K562 (cell line): Measurements from ENCODE around the gene MFSD11. TPM values are rescaled to one million over a fixed set of nuclear protein-coding genes. Genes with fewer than 3 reads are reported as not detected.

Experiments used
- CREB3 ChIP-seq: fragments of 450-650 bp; conservative IDR thresholded peaks from 2 replicates; pipeline ENCODE4 v1.6.1; 2016; ENCODE audit warnings: missing genetic modification characterization, low read depth, mild to moderate bottlenecking, missing compliant biosample characterization, moderate library complexity
- CTBP1 ChIP-seq: fragments of 450-650 bp; IDR thresholded peaks from 2 replicates; pipeline ENCODE4 v1.6.1; 2016; ENCODE audit warnings: borderline replicate concordance
- EP300 ChIP-seq: IDR thresholded peaks from 2 replicates; pipeline ENCODE4 v1.6.1; 2012; ENCODE audit warnings: low read length, improper control_type of control experiment
- EZH2 ChIP-seq: IDR thresholded peaks from 2 replicates; pipeline ENCODE4 v1.6.1; 2012; ENCODE audit warnings: low read depth, mild to moderate bottlenecking, inconsistent platforms, low read length, borderline replicate concordance
- FOXA3 ChIP-seq, 2 experiments: fragments of 450-650 bp in 1 of 2; sonication (generic) in 1 of 2; formaldehyde crosslinking; IDR thresholded peaks in 1 of 2; conservative IDR thresholded peaks in 1 of 2; 2 replicates each; pipeline versions ENCODE4 v1.4.0 to v1.8.0; 2020 to 2022; ENCODE audit warnings: mild to moderate bottlenecking in 2 of 2, missing genetic modification reagents in 1 of 2
- FOXJ3 ChIP-seq: sonication (generic); formaldehyde crosslinking; IDR thresholded peaks from 2 replicates; pipeline ENCODE4 v1.4.0; 2020; ENCODE audit warnings: mild to moderate bottlenecking, missing genetic modification reagents
- GATA2 ChIP-seq: sonication (generic); formaldehyde crosslinking; IDR thresholded peaks from 2 replicates; pipeline ENCODE4 v1.4.0; 2020; ENCODE audit warnings: mild to moderate bottlenecking, missing genetic modification reagents
- HDAC8 ChIP-seq: fragments of 450-650 bp; IDR thresholded peaks from 2 replicates; pipeline ENCODE4 v1.6.1; 2016; ENCODE audit warnings: mild to moderate bottlenecking, missing genetic modification characterization, moderate library complexity, missing compliant biosample characterization
- HEY1 ChIP-seq: fragments of 250-450 bp; sonication (Bioruptor Pico); IDR thresholded peaks from 2 replicates; pipeline ENCODE4 v1.5.0; 2020; ENCODE audit warnings: mild to moderate bottlenecking, moderate library complexity, borderline replicate concordance
- HNRNPK ChIP-seq: fragments of 200-400 bp; formaldehyde crosslinking; IDR thresholded peaks from one replicate; pipeline ENCODE4 v1.6.1; 2018; ENCODE audit warnings: mild to moderate bottlenecking, low read depth, low read length; ENCODE audit not compliant: poor library complexity, severe bottlenecking
- MTA1 ChIP-seq: fragments of 450-650 bp; IDR thresholded peaks from 2 replicates; pipeline ENCODE4 v1.6.1; 2017; ENCODE audit warnings: borderline replicate concordance
- MXI1 ChIP-seq: IDR thresholded peaks from 2 replicates; pipeline ENCODE4 v1.6.1; 2011; ENCODE audit warnings: low read depth, mild to moderate bottlenecking, improper control_type of control experiment, low read length
- NONO ChIP-seq, 2 experiments: fragments of 200-400 bp in 1 of 2; fragments of 450-650 bp in 1 of 2; formaldehyde crosslinking in 1 of 2; IDR thresholded peaks; 2 replicates each; pipeline ENCODE4 v1.6.1; 2017; ENCODE audit warnings: low read depth in 2 of 2, mild to moderate bottlenecking in 2 of 2, moderate library complexity in 2 of 2, low read length in 1 of 2
- PHF20 ChIP-seq: fragments of 450-650 bp; IDR thresholded peaks from 2 replicates; pipeline ENCODE4 v1.6.1; 2018; ENCODE audit not compliant: partially characterized antibody
- POU5F1 ChIP-seq: fragments of 150-350 bp; IDR thresholded peaks from 2 replicates; pipeline ENCODE4 v1.6.1; 2014; ENCODE audit warnings: borderline replicate concordance, low read length, low read depth, mild to moderate bottlenecking; ENCODE audit not compliant: partially characterized antibody
- PRPF4 ChIP-seq: fragments of 200-400 bp; formaldehyde crosslinking; IDR thresholded peaks from one replicate; pipeline ENCODE4 v1.6.1; 2017; ENCODE audit warnings: low read length, low read depth, mild to moderate bottlenecking; ENCODE audit not compliant: insufficient read depth, poor library complexity, severe bottlenecking
- PTBP1 ChIP-seq: fragments of 200-400 bp; formaldehyde crosslinking; IDR thresholded peaks from 2 replicates; pipeline ENCODE4 v1.6.1; 2017; ENCODE audit warnings: low read depth, low read length
- PURB ChIP-seq: sonication (generic); formaldehyde crosslinking; IDR thresholded peaks from 2 replicates; pipeline ENCODE4 v1.9.0; 2021; ENCODE audit warnings: low read depth, mild to moderate bottlenecking, missing genetic modification reagents
- RBM22 ChIP-seq: fragments of 200-400 bp; formaldehyde crosslinking; IDR thresholded peaks from 2 replicates; pipeline ENCODE4 v1.6.1; 2018; ENCODE audit warnings: low read length, low read depth; ENCODE audit not compliant: poor library complexity, severe bottlenecking
- RHOXF2B ChIP-seq: fragments of 250-450 bp; sonication (Bioruptor Pico); conservative IDR thresholded peaks from 2 replicates; pipeline ENCODE4 v1.5.1; 2021
- SETDB1 ChIP-seq: IDR thresholded peaks from one replicate; pipeline ENCODE4 v1.6.1; 2012; ENCODE audit warnings: low read length, control low read depth, inconsistent platforms
- TAL1 ChIP-seq: fragments of 450-650 bp; IDR thresholded peaks from 2 replicates; pipeline ENCODE4 v1.6.1; 2016; ENCODE audit warnings: mild to moderate bottlenecking
- THRB ChIP-seq: fragments of 450-650 bp; formaldehyde crosslinking; conservative IDR thresholded peaks from 2 replicates; pipeline ENCODE4 v1.4.0; 2022; ENCODE audit warnings: mild to moderate bottlenecking, missing genetic modification characterization
- TRIM24 ChIP-seq, 2 experiments: fragments of 450-650 bp; IDR thresholded peaks; 2 replicates each; pipeline ENCODE4 v1.6.1; 2016
- ZBTB34 ChIP-seq: fragments of 250-450 bp; sonication (Bioruptor Pico); IDR thresholded peaks from 2 replicates; pipeline ENCODE4 v1.8.0; 2021; ENCODE audit warnings: mild to moderate bottlenecking, moderate library complexity
- ZNF445 ChIP-seq: fragments of 250-450 bp; sonication (Bioruptor Pico); IDR thresholded peaks from 2 replicates; pipeline ENCODE4 v1.4.0; 2020; ENCODE audit warnings: low read depth, mild to moderate bottlenecking, moderate library complexity
- polyA plus RNA-seq, 8 experiments: library from polyadenylated mRNA; depleted of rRNA in 4 of 8; stranded (reverse) in 5 of 8; unstranded in 3 of 8; fragments of >200 nt; fragmentation: Nextera tagmentation in 2 of 8; fragmentation: Illumina TruSeq in 1 of 8; extraction: Ambion mirVana in 2 of 8; extraction: Trizol in 1 of 8; gene quantifications; 2 replicates each; pipeline versions ENCODE4 v1.2.1 to v1.2.3, GENCODE V29; 2011 to 2014; ENCODE audit warnings: inconsistent platforms in 1 of 8, missing spikeins in 1 of 8
- total RNA-seq, 7 experiments: library from RNA; depleted of rRNA in 6 of 7; stranded (reverse); fragments of >200 nt in 6 of 7; fragmentation: Illumina TruSeq in 2 of 7; extraction: Trizol in 2 of 7; gene quantifications; 2 replicates each; pipeline versions ENCODE4 v1.2.1 to v1.2.3, GENCODE V29; 2011 to 2021; ENCODE audit warnings: low replicate concordance in 1 of 7

The MFSD11 gene
- total and polyA plus RNA-seq, 9 of the 15 experiments (the other 6 are each of a cell fraction or from before 2014, with no cell fraction given), result 14.4 to 24.5 (median 19.9) TPM

GRCh38 chr17:76697702-76698465 lies 40.0 kb upstream of the MFSD11 start (continued):
- TF ChIP-seq PHF20 (no peak), HDAC8 (tag) (no peak), PTBP1 (no peak), HNRNPK (no peak), GATA2 (peak; percentile 55; the same call in 1 of the 2 replicates), MXI1 (no peak), THRB (CRISPR knock-in tag) (no peak; the same call in 1 of the 2 replicates), EZH2 (no peak), TRIM24 (IDR thresholded peaks at IDR 0.05) (peak; percentile 87 to 91), FOXA3 (CRISPR knock-in tag; conservative IDR thresholded peaks at IDR 0.05 in 1 of 2, IDR thresholded peaks at IDR 0.05 in 1 of 2) (no peak), CREB3 (tag) (no peak), NONO (IDR thresholded peaks at IDR 0.05; ENCODE audit: low read depth in 2 of 2, low read length in 1 of 2) (no peak), TAL1 (peak; percentile 59), EP300 (peak; percentile 56), FOXJ3 (CRISPR knock-in tag) (no peak), RHOXF2B (CRISPR knock-in tag) (no peak), ZNF445 (CRISPR knock-in tag) (no peak), ZBTB34 (CRISPR knock-in tag) (no peak), SETDB1 (no peak), POU5F1 (no peak), RBM22 (no peak), PRPF4 (no peak), MTA1 (peak; percentile 80; the same call in 1 of the 2 replicates), CTBP1 (peak; percentile 77; the same call in 1 of the 2 replicates), PURB (CRISPR knock-in tag) (no peak), HEY1 (CRISPR knock-in tag) (no peak)
